ENCODE measurements around the gene BEND4.

BEND4 gene

GRCh38 chr4:42159271-42160001, 7.0 kb upstream of the BEND4 start:
- DNase-seq (ENCODE audit: low read depth in 2 of 2) = no peak
- no peak overlapping the region for H3K4me3 ChIP-seq (replicated peaks in 1 of 2; ENCODE audit: low read depth in 2 of 2, low read length in 2 of 2)
- TF ChIP-seq, protein P1, sequence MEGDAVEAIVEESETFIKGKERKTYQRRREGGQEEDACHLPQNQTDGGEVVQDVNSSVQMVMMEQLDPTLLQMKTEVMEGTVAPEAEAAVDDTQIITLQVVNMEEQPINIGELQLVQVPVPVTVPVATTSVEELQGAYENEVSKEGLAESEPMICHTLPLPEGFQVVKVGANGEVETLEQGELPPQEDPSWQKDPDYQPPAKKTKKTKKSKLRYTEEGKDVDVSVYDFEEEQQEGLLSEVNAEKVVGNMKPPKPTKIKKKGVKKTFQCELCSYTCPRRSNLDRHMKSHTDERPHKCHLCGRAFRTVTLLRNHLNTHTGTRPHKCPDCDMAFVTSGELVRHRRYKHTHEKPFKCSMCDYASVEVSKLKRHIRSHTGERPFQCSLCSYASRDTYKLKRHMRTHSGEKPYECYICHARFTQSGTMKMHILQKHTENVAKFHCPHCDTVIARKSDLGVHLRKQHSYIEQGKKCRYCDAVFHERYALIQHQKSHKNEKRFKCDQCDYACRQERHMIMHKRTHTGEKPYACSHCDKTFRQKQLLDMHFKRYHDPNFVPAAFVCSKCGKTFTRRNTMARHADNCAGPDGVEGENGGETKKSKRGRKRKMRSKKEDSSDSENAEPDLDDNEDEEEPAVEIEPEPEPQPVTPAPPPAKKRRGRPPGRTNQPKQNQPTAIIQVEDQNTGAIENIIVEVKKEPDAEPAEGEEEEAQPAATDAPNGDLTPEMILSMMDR (IDR thresholded peaks at IDR 0.05; ENCODE audit: low read depth, low read length) = no peak

GRCh38 chr4:42151568-42152506, 618 bp downstream of the BEND4 start:
- no peak for DNase-seq (ENCODE audit: low read depth in 2 of 2)
- H3K4me3 ChIP-seq (replicated peaks in 1 of 2; ENCODE audit: low read depth in 2 of 2, low read length in 2 of 2) = peak overlapping the region in 1 of 2 donors; percentile 26
- TF ChIP-seq, protein P1 (IDR thresholded peaks at IDR 0.05; ENCODE audit: low read depth, low read length) = no peak

DNA sequence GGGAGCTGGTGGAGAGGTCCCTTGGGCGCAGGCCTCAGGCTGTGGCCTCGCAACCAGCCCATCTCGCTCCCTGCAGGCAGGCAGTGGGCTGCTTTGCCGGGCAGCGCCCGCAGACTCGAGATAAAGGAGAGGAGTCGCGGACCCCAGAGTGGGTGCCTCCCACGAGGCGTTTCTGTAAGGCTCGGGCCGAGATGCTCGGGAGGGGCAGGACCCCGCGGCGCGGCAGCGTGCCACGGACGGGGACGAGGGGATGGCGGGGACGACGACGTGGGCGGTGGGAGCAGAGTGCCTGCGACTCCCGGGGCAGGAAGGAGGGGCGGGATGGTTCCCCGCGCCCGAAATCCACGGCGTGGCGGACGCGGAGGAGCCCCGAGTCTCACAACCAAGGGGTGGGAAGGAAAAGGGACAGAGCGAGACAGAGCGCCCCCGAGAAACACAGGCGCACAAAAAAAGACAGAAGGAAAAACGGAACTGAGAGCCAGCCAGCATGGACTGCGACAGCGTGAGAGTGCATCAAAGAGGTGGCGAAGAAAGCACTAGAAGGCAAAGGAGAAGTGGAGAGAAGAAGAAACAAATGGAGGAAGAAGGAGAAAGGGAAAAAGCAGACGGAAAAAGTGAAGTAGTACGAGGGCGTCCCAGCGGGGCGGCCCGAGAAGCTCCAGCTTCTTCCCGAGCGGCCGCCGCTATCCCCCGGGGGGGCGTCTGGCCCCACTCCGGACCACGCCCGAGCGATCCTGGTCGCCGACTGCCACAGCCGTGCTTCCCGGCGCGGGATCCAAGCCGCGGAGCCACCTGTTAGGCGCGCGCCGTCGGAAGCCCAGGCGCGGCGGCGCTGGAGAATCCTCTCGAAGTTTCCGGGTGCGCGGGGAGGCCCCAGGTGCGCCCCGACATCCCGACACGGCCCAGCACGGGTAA, 1.5 kb downstream of the BEND4 start:
- H3K4me3 ChIP-seq (replicated peaks in 1 of 2; ENCODE audit: low read depth in 2 of 2, low read length in 2 of 2) = no peak overlapping the region
- DNase-seq (ENCODE audit: low read depth in 2 of 2) = no peak
- TF ChIP-seq, protein P1 (IDR thresholded peaks at IDR 0.05; ENCODE audit: low read depth, low read length) = no peak

GRCh38 chr4:42149004-42149403, 3.5 kb downstream of the BEND4 start:
- no peak for DNase-seq (ENCODE audit: low read depth in 2 of 2)
- no peak overlapping the region for H3K4me3 ChIP-seq (replicated peaks in 1 of 2; ENCODE audit: low read depth in 2 of 2, low read length in 2 of 2)
- TF ChIP-seq, protein P1 (IDR thresholded peaks at IDR 0.05; ENCODE audit: low read depth, low read length) = no peak

- no peak overlapping the region for H3K4me3 ChIP-seq (replicated peaks in 1 of 2; ENCODE audit: low read depth in 2 of 2, low read length in 2 of 2)
- DNase-seq (ENCODE audit: low read depth in 2 of 2) = no peak
- TF ChIP-seq, protein P1 (IDR thresholded peaks at IDR 0.05; ENCODE audit: low read depth, low read length) = no peak
Measured at GRCh38 chr4:42148425-42148824, 4.0 kb downstream of the BEND4 start.

- H3K4me3 ChIP-seq (replicated peaks in 1 of 2; ENCODE audit: low read depth in 2 of 2, low read length in 2 of 2) = no peak overlapping the region
- TF ChIP-seq, protein P1 (IDR thresholded peaks at IDR 0.05; ENCODE audit: low read depth, low read length) = no peak
- DNase-seq (ENCODE audit: low read depth in 2 of 2) = no peak
Measured at GRCh38 chr4:42144028-42144427, 8.4 kb downstream of the BEND4 start.
